ENCODE measurements around the gene LOX.

DNA sequence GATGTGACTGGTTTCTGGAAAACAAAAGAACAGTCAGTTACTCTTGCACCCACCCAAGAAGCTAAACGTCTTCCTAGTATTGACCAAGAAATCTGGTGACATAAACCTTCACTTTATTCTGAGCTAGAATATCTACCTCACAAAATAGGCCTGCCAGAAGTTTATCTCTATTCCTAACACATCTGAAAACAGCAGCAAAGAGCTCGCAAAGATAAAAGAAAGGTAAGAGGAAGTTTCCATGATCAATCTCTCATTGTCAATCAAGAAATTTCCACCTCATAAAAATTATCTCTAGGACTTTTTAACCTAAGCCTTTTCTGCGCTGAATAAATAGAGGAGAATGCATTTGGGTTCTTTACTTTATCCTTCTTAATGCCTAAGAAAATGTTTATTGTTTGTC lies 34.0 kb upstream of the LOX start:
- TF ChIP-seq, protein P1, sequence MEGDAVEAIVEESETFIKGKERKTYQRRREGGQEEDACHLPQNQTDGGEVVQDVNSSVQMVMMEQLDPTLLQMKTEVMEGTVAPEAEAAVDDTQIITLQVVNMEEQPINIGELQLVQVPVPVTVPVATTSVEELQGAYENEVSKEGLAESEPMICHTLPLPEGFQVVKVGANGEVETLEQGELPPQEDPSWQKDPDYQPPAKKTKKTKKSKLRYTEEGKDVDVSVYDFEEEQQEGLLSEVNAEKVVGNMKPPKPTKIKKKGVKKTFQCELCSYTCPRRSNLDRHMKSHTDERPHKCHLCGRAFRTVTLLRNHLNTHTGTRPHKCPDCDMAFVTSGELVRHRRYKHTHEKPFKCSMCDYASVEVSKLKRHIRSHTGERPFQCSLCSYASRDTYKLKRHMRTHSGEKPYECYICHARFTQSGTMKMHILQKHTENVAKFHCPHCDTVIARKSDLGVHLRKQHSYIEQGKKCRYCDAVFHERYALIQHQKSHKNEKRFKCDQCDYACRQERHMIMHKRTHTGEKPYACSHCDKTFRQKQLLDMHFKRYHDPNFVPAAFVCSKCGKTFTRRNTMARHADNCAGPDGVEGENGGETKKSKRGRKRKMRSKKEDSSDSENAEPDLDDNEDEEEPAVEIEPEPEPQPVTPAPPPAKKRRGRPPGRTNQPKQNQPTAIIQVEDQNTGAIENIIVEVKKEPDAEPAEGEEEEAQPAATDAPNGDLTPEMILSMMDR (IDR thresholded peaks at IDR 0.05; ENCODE audit: low read length), result no peak
- TF ChIP-seq EZH2 (IDR thresholded peaks at IDR 0.05; ENCODE audit: borderline replicate concordance, low read length), result no peak

All from OCI-LY1 (cell line).